Colonic mucosa (tissue), 4 donors: ENCODE data around the gene GSS. TPM values are rescaled to one million over a fixed set of nuclear protein-coding genes. Genes with fewer than 3 reads are reported as not detected.

Source experiments
- DNase-seq: peaks from one replicate; pipeline ENCODE4 v3.0.0-alpha.2; 2020
- H3K27ac ChIP-seq: fragments of 200-600 bp; one replicate; pipeline ENCODE4 v1.8.0; 2021
- H3K27me3 ChIP-seq: fragments of 200-600 bp; one replicate; pipeline ENCODE4 v1.8.0; 2021
- H3K36me3 ChIP-seq: fragments of 200-600 bp; one replicate; pipeline ENCODE4 v1.8.0; 2021
- H3K4me1 ChIP-seq: fragments of 200-600 bp; one replicate; pipeline ENCODE4 v1.8.0; 2021; ENCODE audit warnings: mild to moderate bottlenecking
- H3K4me3 ChIP-seq: fragments of 200-600 bp; one replicate; pipeline ENCODE4 v1.8.0; 2021
- H3K9ac ChIP-seq, 2 donors: one replicate each; pipeline ENCODE4 v1.7.0; 2013; ENCODE audit warnings: control low read depth in 2 of 2, low read depth in 2 of 2, low read length in 2 of 2
- H3K9me3 ChIP-seq: fragments of 200-600 bp; one replicate; pipeline ENCODE4 v1.8.0; 2021
- intact Hi-C: fragments of 100-400 bp; cut with DNase I; formaldehyde crosslinking; loops from one replicate; pipeline ENCODE4 v1.14.1; 2022
- total RNA-seq, 2 donors: library from RNA; stranded (reverse); fragmentation: NEBNext Ultra II Directional in 1 of 2; extraction: Animal tissue kit (Norgen Biotek cat#: 25700) in 1 of 2; gene quantifications; one replicate each; pipeline ENCODE4 v1.2.1, GENCODE V29; 2021
- TF ChIP-seq, protein P1 (sequence below): fragments of 200-600 bp; IDR thresholded peaks from one replicate; pipeline ENCODE4 v1.8.0; 2022; ENCODE audit warnings: antibody characterized with exemption, mild to moderate bottlenecking
- donor health status: healthy.
- donor health status: DM: no; HTN: no; CAD: no.
- donor health status: DM: no; HTN: no; CAD: no.

The GSS gene
- total RNA-seq, 2 donors from 2014 or later: 83.4 to 109 TPM

DNA sequence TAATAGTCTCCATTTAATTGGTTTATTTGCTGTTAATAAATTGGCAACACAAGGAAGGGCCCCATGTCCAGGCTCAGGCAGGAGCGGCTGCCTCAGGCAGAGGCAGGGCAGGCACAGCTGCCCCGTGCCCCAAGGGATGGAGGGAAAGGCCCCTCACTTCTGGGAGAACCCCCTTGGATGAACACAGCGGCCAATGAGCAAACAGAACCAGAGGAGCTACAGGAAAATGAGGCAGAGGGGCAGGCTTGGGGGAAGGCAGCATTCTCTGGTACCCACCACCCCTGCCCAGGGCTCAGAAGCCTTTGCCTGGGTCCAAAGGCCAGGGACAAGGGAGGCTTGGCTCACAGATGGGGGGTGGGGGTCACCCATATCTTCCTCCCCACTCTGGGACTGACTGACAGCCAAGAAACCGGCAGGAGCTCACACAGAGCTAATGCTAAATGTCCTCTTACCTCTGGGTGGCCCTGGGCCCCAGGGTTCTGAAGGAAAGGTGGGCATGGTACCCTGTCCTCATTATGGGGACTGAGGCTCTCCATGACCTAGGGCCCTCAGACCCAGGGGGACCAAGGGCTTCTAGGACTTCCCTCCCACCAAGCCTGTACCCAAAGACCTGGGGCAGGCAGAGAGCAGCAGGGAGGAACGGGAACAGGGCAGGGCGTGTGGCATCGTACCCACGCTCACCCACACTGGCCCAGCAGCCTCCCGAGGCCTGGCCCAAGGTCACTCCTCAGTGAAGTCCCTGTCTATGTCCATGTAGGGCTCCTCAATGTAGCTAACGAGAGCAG is 47.0 kb upstream of the GSS start:
- H3K27ac ChIP-seq: no peak overlapping the region
- no peak overlapping the region for H3K9ac ChIP-seq
- peaks cover 8% of the 10 kb centered on the region for H3K36me3 ChIP-seq
- no peaks in the 10 kb centered on the region for H3K4me1 ChIP-seq
- H3K4me3 ChIP-seq: no peak overlapping the region
- no peaks in the 10 kb centered on the region for H3K9me3 ChIP-seq
- DNase-seq: no peak
- no peaks in the 10 kb centered on the region for H3K27me3 ChIP-seq
- intact Hi-C loops: no loop called here
- TF ChIP-seq, protein P1, sequence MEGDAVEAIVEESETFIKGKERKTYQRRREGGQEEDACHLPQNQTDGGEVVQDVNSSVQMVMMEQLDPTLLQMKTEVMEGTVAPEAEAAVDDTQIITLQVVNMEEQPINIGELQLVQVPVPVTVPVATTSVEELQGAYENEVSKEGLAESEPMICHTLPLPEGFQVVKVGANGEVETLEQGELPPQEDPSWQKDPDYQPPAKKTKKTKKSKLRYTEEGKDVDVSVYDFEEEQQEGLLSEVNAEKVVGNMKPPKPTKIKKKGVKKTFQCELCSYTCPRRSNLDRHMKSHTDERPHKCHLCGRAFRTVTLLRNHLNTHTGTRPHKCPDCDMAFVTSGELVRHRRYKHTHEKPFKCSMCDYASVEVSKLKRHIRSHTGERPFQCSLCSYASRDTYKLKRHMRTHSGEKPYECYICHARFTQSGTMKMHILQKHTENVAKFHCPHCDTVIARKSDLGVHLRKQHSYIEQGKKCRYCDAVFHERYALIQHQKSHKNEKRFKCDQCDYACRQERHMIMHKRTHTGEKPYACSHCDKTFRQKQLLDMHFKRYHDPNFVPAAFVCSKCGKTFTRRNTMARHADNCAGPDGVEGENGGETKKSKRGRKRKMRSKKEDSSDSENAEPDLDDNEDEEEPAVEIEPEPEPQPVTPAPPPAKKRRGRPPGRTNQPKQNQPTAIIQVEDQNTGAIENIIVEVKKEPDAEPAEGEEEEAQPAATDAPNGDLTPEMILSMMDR: no peak

DNA sequence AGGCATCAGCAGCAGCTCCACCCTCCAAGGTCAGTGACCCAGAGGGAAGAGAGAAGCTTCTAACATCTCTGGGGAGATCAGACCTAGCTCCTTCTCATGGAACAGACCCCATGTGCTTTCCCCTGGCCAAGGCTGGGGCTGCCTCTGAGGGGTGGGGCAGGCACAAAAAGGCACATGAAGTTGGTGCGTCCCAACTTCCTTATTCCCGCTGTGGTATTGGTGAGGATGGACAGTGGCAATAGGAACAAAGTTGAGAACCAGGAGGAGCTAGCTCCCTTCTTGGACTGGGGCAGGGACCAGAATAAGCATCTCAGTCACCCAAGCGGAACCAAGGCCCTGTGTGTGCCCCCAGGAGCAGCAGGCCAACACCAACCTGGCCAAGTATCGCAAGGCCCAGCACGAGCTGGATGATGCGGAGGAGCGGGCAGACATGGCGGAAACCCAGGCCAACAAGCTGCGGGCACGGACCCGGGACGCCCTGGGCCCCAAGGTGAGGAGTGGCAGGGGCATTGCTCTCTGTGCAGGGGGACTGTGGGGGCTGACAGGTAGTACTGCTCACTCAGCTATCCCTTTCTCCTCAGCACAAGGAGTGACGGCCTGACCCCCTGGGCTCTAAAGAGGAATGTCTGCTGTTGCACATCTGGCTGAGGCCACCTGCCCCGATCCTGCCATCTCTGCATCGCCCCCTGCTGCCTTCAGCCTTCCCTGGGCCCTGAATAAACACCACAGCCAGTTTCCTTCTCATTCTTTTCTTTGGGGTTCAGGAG is 46.2 kb upstream of the GSS start:
- no peaks in the 10 kb centered on the region for H3K27me3 ChIP-seq
- no peak for DNase-seq
- no peak overlapping the region for H3K4me3 ChIP-seq
- H3K27ac ChIP-seq: no peak overlapping the region
- no peaks in the 10 kb centered on the region for H3K4me1 ChIP-seq
- TF ChIP-seq, protein P1: no peak
- peaks cover 5% of the 10 kb centered on the region for H3K36me3 ChIP-seq
- H3K9ac ChIP-seq: no peak overlapping the region
- no peaks in the 10 kb centered on the region for H3K9me3 ChIP-seq
- intact Hi-C loops: no loop called here

DNA sequence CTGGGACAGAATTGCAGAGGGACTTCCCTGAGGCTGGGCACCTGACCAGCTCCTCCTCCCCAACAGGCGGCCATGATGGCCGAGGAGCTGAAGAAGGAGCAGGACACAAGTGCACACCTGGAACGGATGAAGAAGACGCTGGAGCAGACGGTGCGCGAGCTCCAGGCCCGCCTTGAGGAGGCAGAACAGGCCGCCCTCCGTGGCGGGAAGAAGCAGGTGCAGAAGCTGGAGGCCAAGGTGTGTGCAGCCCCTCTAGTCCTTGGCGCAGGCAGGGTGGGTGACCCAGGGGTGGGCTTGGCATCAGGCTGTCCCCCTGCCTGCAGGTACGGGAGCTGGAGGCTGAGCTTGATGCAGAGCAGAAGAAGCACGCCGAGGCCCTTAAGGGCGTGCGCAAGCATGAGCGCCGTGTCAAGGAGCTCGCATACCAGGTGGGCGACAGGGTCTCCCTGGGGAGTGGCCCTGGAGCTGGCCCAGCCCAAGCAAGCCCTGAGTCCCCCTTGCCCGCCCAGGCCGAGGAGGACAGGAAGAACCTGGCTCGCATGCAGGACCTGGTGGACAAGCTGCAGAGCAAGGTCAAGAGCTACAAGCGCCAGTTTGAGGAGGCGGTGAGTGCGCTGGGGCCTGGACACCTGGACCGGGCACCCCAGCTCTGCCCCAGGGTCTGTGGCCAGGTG is 45.5 kb upstream of the GSS start:
- no peaks in the 10 kb centered on the region for H3K36me3 ChIP-seq
- H3K27me3 ChIP-seq: no peaks in the 10 kb centered on the region
- no peak overlapping the region for H3K4me3 ChIP-seq
- TF ChIP-seq, protein P1: no peak
- no peaks in the 10 kb centered on the region for H3K9me3 ChIP-seq
- intact Hi-C loops: no loop called here
- no peak for DNase-seq
- H3K9ac ChIP-seq: no peak overlapping the region
- H3K4me1 ChIP-seq: no peaks in the 10 kb centered on the region
- H3K27ac ChIP-seq: no peak overlapping the region

DNA sequence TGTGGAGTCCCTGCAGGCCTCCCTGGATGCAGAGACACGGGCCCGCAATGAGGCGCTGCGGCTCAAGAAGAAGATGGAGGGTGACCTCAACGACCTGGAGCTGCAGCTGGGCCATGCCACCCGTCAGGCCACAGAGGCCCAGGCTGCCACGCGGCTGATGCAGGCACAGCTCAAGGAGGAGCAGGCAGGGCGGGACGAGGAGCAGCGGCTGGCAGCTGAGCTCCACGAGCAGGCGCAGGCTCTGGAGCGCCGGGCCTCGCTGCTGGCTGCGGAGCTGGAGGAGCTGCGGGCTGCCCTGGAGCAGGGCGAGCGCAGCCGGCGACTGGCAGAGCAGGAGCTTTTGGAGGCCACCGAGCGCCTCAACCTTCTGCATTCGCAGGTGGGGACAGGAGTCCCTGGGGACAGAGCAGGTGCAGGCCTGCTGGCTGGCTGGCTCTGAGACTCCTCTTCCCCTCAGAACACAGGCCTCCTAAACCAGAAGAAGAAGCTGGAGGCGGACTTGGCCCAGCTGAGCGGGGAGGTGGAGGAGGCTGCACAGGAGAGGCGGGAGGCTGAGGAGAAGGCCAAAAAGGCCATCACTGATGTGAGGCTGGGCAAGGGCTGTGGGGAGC is 44.8 kb upstream of the GSS start:
- no peak overlapping the region for H3K27ac ChIP-seq
- no peaks in the 10 kb centered on the region for H3K27me3 ChIP-seq
- no peak overlapping the region for H3K4me3 ChIP-seq
- TF ChIP-seq, protein P1: no peak
- H3K9me3 ChIP-seq: no peaks in the 10 kb centered on the region
- H3K36me3 ChIP-seq: no peaks in the 10 kb centered on the region
- no peak overlapping the region for H3K9ac ChIP-seq
- DNase-seq: no peak
- H3K4me1 ChIP-seq: no peaks in the 10 kb centered on the region
- intact Hi-C loops: no loop called here

DNA sequence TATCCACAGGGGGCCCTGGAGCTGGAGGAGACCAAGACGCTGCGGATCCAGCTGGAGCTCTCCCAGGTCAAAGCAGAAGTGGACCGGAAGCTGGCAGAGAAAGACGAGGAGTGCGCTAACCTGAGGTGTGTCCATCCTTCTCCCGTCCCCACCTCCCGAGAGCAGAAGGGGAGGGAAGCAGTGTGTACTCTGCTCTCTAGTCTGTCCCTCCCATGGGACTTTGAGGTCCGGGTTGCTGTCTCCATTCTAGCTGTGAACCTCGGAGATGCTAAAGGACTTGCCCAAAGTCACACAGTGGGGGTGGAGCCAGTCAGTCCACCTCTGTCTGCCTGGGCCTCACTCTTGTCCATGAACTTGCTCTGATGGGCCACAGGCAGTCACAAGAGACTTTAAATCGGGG is 44.2 kb upstream of the GSS start:
- Histone ChIP-seq H3K27me3 (no peaks in the 10 kb centered on the region), H3K36me3 (no peaks in the 10 kb centered on the region), H3K4me1 (no peaks in the 10 kb centered on the region), H3K9me3 (no peaks in the 10 kb centered on the region), H3K27ac (no peak overlapping the region), H3K9ac (no peak overlapping the region), H3K4me3 (no peak overlapping the region)
- TF ChIP-seq, protein P1: no peak
- no peak for DNase-seq
- intact Hi-C loops: no loop called here
